ENCODE results near the gene PTGER3. TPM values are rescaled to one million over a fixed set of nuclear protein-coding genes. Genes with fewer than 3 reads are reported as not detected.

PTGER3 gene
- total RNA-seq, 1 donor from 2014 or later, result under 0.01 TPM

GRCh38 chr1:71080739-71081696 lies 33.4 kb upstream of the PTGER3 start, which contains the start of gene ZRANB2:
Gene ZRANB2, minus strand, starts transcription at chr1:71081035. Its CDS starts 40 bp downstream, at chr1:71080995.
- FAIRE-seq (no peak), DNase-seq (ENCODE audit: low read depth) (peak; percentile 92)
- Histone ChIP-seq H3K4me3 (ENCODE audit: low read depth, low read length) (peak within 1 kb of the TSS; percentile 52), H3K36me3 (ENCODE audit: control insufficient read depth, insufficient read depth, low read length) (peaks cover 3% of the 10 kb centered on the region), H3K27me3 (ENCODE audit: control insufficient read depth, insufficient read depth, low read length) (no peaks in the 10 kb centered on the region)
- peak; percentile 74 for TF ChIP-seq CTCF (IDR thresholded peaks at IDR 0.05; ENCODE audit: insufficient read depth, low read length, severe bottlenecking)

GRCh38 chr1:71080230-71080738 lies 32.7 kb upstream of the PTGER3 start:
- Histone ChIP-seq H3K36me3 (ENCODE audit: control insufficient read depth, insufficient read depth, low read length) (peaks cover 6% of the 10 kb centered on the region), H3K27me3 (ENCODE audit: control insufficient read depth, insufficient read depth, low read length) (no peaks in the 10 kb centered on the region), H3K4me3 (ENCODE audit: low read depth, low read length) (peak overlapping the region; percentile 52)
- no peak for TF ChIP-seq CTCF (IDR thresholded peaks at IDR 0.05; ENCODE audit: insufficient read depth, low read length, severe bottlenecking)
- peak; percentile 5 for DNase-seq (ENCODE audit: low read depth)
- FAIRE-seq, result no peak

DNA sequence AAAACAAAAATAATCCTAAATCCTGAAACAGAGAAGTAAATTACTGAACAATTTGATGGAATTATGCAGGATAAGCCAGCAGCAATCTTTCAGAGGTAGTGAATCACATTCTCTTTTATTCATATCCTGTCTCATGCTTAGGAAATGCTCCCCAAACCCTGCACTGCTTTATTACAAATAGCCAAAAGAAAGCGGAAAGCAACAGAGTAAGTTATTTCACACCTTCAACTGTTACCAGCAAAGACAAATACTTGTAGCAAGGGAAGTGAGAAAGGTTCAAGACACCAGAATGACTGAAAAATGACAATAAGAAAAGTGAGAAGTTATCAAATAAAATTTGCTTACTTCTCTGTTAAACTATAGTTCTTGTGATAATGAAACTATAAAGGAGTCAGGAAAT lies 27.1 kb upstream of the PTGER3 start:
- TF ChIP-seq CTCF (IDR thresholded peaks at IDR 0.05; ENCODE audit: insufficient read depth, low read length, severe bottlenecking), result no peak

DNA sequence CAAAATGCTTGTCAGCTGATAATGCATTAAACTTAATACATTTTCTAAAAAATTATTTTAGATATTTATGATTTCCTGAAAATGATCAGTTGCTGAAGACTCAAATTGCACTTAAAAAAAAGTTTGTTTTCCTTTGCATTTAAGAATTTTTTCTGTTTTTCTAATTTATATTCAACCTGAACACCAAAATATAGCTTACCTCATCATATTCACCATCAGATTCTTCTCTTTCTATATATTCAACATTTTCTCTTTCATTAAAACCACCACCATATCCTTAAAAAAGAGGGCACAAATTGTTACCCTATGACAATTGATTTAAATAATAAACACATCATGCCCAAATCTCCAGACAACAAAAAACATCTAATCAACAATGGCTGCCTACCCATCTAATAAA lies 24.7 kb upstream of the PTGER3 start:
- Histone ChIP-seq H3K4me3 (ENCODE audit: low read depth, low read length) (no peak overlapping the region), H3K27me3 (ENCODE audit: control insufficient read depth, insufficient read depth, low read length) (no peaks in the 10 kb centered on the region), H3K36me3 (ENCODE audit: control insufficient read depth, insufficient read depth, low read length) (peaks cover 25% of the 10 kb centered on the region)
- DNase-seq (ENCODE audit: low read depth) (no peak), FAIRE-seq (no peak)
- TF ChIP-seq CTCF (IDR thresholded peaks at IDR 0.05; ENCODE audit: insufficient read depth, low read length, severe bottlenecking), result no peak

More for the DNA sequence above, 27.1 kb upstream of the PTGER3 start:
- Histone ChIP-seq H3K4me3 (ENCODE audit: low read depth, low read length) (no peak overlapping the region), H3K36me3 (ENCODE audit: control insufficient read depth, insufficient read depth, low read length) (peaks cover 19% of the 10 kb centered on the region), H3K27me3 (ENCODE audit: control insufficient read depth, insufficient read depth, low read length) (no peaks in the 10 kb centered on the region)
- no peak for FAIRE-seq
- no peak for DNase-seq (ENCODE audit: low read depth)

DNA sequence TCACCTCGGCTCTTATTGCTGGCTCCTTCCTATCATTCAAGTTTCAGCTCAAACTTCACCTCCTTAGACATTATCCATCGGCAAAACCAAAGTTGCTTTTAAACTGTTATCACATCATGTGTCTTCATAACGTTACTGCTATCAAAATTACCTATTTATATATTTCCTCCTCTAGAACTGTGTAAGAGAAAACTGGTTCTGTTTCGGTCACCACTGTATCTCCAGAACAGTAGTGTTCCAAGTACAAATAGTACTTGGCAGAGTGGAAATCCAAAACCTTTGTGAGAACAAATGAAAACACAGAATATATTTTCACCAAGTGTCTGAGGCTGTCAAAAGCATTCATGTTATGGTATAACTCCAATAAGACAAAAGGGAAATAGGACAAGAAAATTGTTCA lies 24.1 kb upstream of the PTGER3 start:
- H3K27me3 ChIP-seq (ENCODE audit: control insufficient read depth, insufficient read depth, low read length), result no peaks in the 10 kb centered on the region
- peaks cover 23% of the 10 kb centered on the region for H3K36me3 ChIP-seq (ENCODE audit: control insufficient read depth, insufficient read depth, low read length)
- no peak overlapping the region for H3K4me3 ChIP-seq (ENCODE audit: low read depth, low read length)
- DNase-seq (ENCODE audit: low read depth) (no peak), FAIRE-seq (no peak)
- TF ChIP-seq CTCF (IDR thresholded peaks at IDR 0.05; ENCODE audit: insufficient read depth, low read length, severe bottlenecking), result no peak
